Hippocampal formation (tissue), 2 donors: ENCODE results near the gene KYNU.
"Not testable (repeated sequence)": the region's sequence is repeated elsewhere in the genome, so short reads cannot be mapped to it uniquely, and the experiment has no call there.

Source experiments
- DNase-seq, 2 donors: peaks; one replicate each; lab custom pipeline; 2025; lab: John Stamatoyannopoulos, UW

KYNU gene

GRCh38 chr2:142871396-142871795, 6.1 kb upstream of the KYNU start:
- no peak for DNase-seq

GRCh38 chr2:142872882-142873724, 4.4 kb upstream of the KYNU start:
- DNase-seq = no peak

- DNase-seq = no peak
Measured at GRCh38 chr2:142873831-142874287, 3.6 kb upstream of the KYNU start.

GRCh38 chr2:142874293-142874814, 3.1 kb upstream of the KYNU start:
- DNase-seq = no peak

- no peak for DNase-seq
Measured at GRCh38 chr2:142875010-142875409, 2.5 kb upstream of the KYNU start.

- DNase-seq = no peak
Measured at GRCh38 chr2:142875652-142876051, 1.8 kb upstream of the KYNU start.

- DNase-seq = no peak
Measured at GRCh38 chr2:142876423-142876822, 1.0 kb upstream of the KYNU start.

- no peak for DNase-seq
Measured at GRCh38 chr2:142878031-142878678, 691 bp downstream of the KYNU start.

- no peak for DNase-seq
Measured at GRCh38 chr2:142879151-142879550, 1.7 kb downstream of the KYNU start.

GRCh38 chr2:142880279-142880678, 2.8 kb downstream of the KYNU start:
- DNase-seq = no peak

- DNase-seq = no peak
Measured at GRCh38 chr2:142881619-142882018, 4.2 kb downstream of the KYNU start.

GRCh38 chr2:142882500-142882899, 5.0 kb downstream of the KYNU start:
- DNase-seq = not testable (repeated sequence)

GRCh38 chr2:142883526-142883925, 6.1 kb downstream of the KYNU start:
- no peak for DNase-seq

GRCh38 chr2:142885543-142885942, 8.1 kb downstream of the KYNU start:
- no peak for DNase-seq

GRCh38 chr2:142892715-142893114, 15.3 kb downstream of the KYNU start:
- no peak for DNase-seq

GRCh38 chr2:142893241-142893640, 15.8 kb downstream of the KYNU start:
- no peak for DNase-seq

GRCh38 chr2:142897807-142898206, 20.3 kb downstream of the KYNU start:
- DNase-seq = no peak

- not testable (repeated sequence) for DNase-seq
Measured at GRCh38 chr2:142900327-142900726, 22.9 kb downstream of the KYNU start.

GRCh38 chr2:142901780-142902179, 24.3 kb downstream of the KYNU start:
- no peak for DNase-seq

- DNase-seq = not testable (repeated sequence)
Measured at GRCh38 chr2:142903726-142904125, 26.3 kb downstream of the KYNU start.

GRCh38 chr2:142907653-142908052, 30.2 kb downstream of the KYNU start:
- DNase-seq = no peak

GRCh38 chr2:142914507-142915313, 37.2 kb downstream of the KYNU start:
- DNase-seq = no peak
